Gastrocnemius medialis (tissue), 4 donors: ENCODE measurements around the gene ADH6.
"Not testable (repeated sequence)": the region's sequence is repeated elsewhere in the genome, so short reads cannot be mapped to it uniquely, and the experiment has no call there.

Source experiments
- CTCF ChIP-seq, 5 experiments: fragments of 450-650 bp in 3 of 5; fragments of 200-600 bp in 2 of 5; sonication (generic) in 2 of 5; IDR thresholded peaks in 4 of 5; conservative IDR thresholded peaks in 1 of 5; 1 replicate in 4 of 5; 2 replicates in 1 of 5; pipeline ENCODE4 v1.5.1; 2016 to 2019; ENCODE audit warnings: antibody characterized with exemption in 5 of 5, mild to moderate bottlenecking in 3 of 5, moderate library complexity in 3 of 5
- POLR2A ChIP-seq, 2 donors: fragments of 450-650 bp; IDR thresholded peaks; one replicate each; pipeline ENCODE4 v1.6.1; 2017; ENCODE audit warnings: antibody characterized with exemption in 2 of 2, mild to moderate bottlenecking in 2 of 2, moderate library complexity in 2 of 2

GRCh38 chr4:99189900-99190299 is 29.1 kb downstream of the ADH6 start:
- not testable (repeated sequence) for TF ChIP-seq CTCF (IDR thresholded peaks at IDR 0.05 in 4 of 5, conservative IDR thresholded peaks at IDR 0.05 in 1 of 5); POLR2A (IDR thresholded peaks at IDR 0.05)
